PC-3 (cell line): Measurements from ENCODE around the gene FGGY. TPM values are rescaled to one million over a fixed set of nuclear protein-coding genes. Genes with fewer than 3 reads are reported as not detected.

Experiments
- ATAC-seq: fragments of 200-7000 bp; cut with Tn5 transposase; 2 replicates; pipeline ENCODE4 v1.9.1; 2020; ENCODE audit warnings: mild to moderate bottlenecking, moderate library complexity
- BruUV-seq: library from RNA; stranded (reverse); fragments of 400-500 nt; replicated peaks from 2 replicates; lab custom pipeline; 2021; lab: Mats Ljungman, UMichigan
- CTCF ChIA-PET: fragments of 300-600 bp; sonication (Branson Sonifier 250); formaldehyde crosslinking; loops from one replicate; lab custom pipeline; 2022; ENCODE audit warnings: antibody characterized with exemption; lab: Charles Lee
- POLR2A ChIA-PET: fragments of 300-600 bp; sonication (Branson Sonifier 250); formaldehyde crosslinking; loops from one replicate; lab custom pipeline; 2022; ENCODE audit warnings: antibody characterized with exemption; ENCODE audit not compliant: unreplicated experiment; lab: Charles Lee
- DNase-seq: peaks from one replicate; pipeline ENCODE4 v3.0.0-alpha.2; 2015
- H2AFZ ChIP-seq: fragments of 300-600 bp; sonication (generic); 2 replicates; pipeline ENCODE4 v1.6.0; 2016; ENCODE audit warnings: antibody characterized with exemption, low read length
- H3F3A ChIP-seq: fragments of 300-600 bp; sonication (generic); one replicate; pipeline ENCODE4 v1.6.0; 2017; ENCODE audit warnings: antibody characterized with exemption, low read length, control low read depth, mild to moderate bottlenecking; ENCODE audit not compliant: unreplicated experiment
- H3K27ac ChIP-seq: fragments of 300-600 bp; sonication (generic); 2 replicates; pipeline ENCODE4 v1.5.1; 2016; ENCODE audit warnings: mild to moderate bottlenecking, low read length
- H3K27me3 ChIP-seq: fragments of 300-600 bp; sonication (generic); 2 replicates; pipeline ENCODE4 v1.6.1; 2016; ENCODE audit warnings: low read length, mixed read lengths
- H3K36me3 ChIP-seq: fragments of 300-600 bp; sonication (generic); 2 replicates; pipeline ENCODE4 v1.6.1; 2016; ENCODE audit warnings: low read depth, mixed run types, low read length, mixed read lengths
- H3K4me1 ChIP-seq: fragments of 300-600 bp; sonication (generic); 2 replicates; pipeline ENCODE4 v1.5.1; 2016; ENCODE audit warnings: low read length; ENCODE audit not compliant: insufficient read depth
- H3K4me2 ChIP-seq: fragments of 300-600 bp; sonication (generic); 2 replicates; pipeline ENCODE4 v1.6.0; 2016; ENCODE audit warnings: low read length
- H3K4me3 ChIP-seq: fragments of 300-600 bp; sonication (generic); 2 replicates; pipeline ENCODE4 v1.5.1; 2016; ENCODE audit warnings: mild to moderate bottlenecking, low read length, mixed read lengths
- H3K79me2 ChIP-seq: fragments of 300-600 bp; sonication (generic); 2 replicates; pipeline ENCODE4 v1.6.1; 2017; ENCODE audit warnings: low read length, mixed read lengths
- H3K9ac ChIP-seq: fragments of 300-600 bp; sonication (generic); 2 replicates; pipeline ENCODE4 v1.6.0; 2016; ENCODE audit warnings: mild to moderate bottlenecking, low read length
- H3K9me2 ChIP-seq: fragments of 300-600 bp; sonication (generic); replicated peaks from 2 replicates; pipeline ENCODE4 v1.6.1; 2016; ENCODE audit warnings: mixed run types, low read length, mixed read lengths
- H3K9me3 ChIP-seq: fragments of 300-600 bp; sonication (generic); 2 replicates; pipeline ENCODE4 v1.6.1; 2016; ENCODE audit warnings: low read length, mixed read lengths
- H4K20me1 ChIP-seq: fragments of 300-600 bp; sonication (generic); 2 replicates; pipeline ENCODE4 v1.6.1; 2016; ENCODE audit warnings: low read length, mixed read lengths
- EZH2 ChIP-seq: fragments of 300-600 bp; sonication (generic); IDR thresholded peaks from one replicate; pipeline ENCODE4 v1.6.1; 2017; ENCODE audit warnings: antibody characterized with exemption, mild to moderate bottlenecking, low read length; ENCODE audit not compliant: unreplicated experiment
- EZH2phosphoT487 ChIP-seq: fragments of 300-600 bp; sonication (generic); IDR thresholded peaks from 2 replicates; pipeline ENCODE4 v1.6.1; 2018; ENCODE audit warnings: mild to moderate bottlenecking, antibody characterized with exemption, low read length, borderline replicate concordance
- intact Hi-C: fragments of 100-400 bp; cut with micrococcal nuclease; formaldehyde crosslinking; loops from 2 replicates; pipeline ENCODE4 v1.9.0; 2023
- total RNA-seq: library from RNA; depleted of rRNA; stranded (reverse); fragments of >200 nt; gene quantifications from 2 replicates; pipeline ENCODE4 v1.2.3, GENCODE V29; 2014
- TF ChIP-seq, protein P1 (sequence below): fragments of 300-600 bp; sonication (generic); conservative IDR thresholded peaks from 2 replicates; pipeline ENCODE4 v1.5.1; 2017; ENCODE audit warnings: antibody characterized with exemption, low read depth, mild to moderate bottlenecking, low read length

Gene FGGY
- total RNA-seq, 1 experiment from 2014 or later = 7.4 TPM

DNA sequence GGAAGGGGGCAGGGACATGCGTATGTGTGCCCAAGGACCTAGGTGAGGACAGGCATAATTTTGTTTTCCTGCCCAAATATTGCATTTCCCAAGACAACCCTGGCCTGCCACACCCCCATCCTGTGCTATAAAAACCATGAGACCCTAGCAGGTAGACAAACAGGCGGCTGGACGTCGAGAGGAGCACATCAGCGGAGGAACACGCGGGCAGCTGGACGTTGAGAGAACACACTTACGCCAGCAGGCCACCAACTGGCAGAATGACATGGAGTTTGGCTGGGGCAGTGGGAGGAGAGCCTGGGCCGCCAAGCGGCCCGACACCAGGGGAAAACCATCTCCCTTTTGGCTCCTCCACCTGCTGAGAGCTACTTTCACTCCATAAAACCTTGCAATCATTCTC is 3.0 kb upstream of the FGGY start:
- Histone ChIP-seq H3K9ac (no peak overlapping the region), H3K9me3 (no peaks in the 10 kb centered on the region), H4K20me1 (no peaks in the 10 kb centered on the region), H3K36me3 (no peaks in the 10 kb centered on the region), H3K4me2 (no peak overlapping the region), H3K4me1 (peaks cover 25% of the 10 kb centered on the region), H2AFZ (no peak overlapping the region), H3F3A (no peaks in the 10 kb centered on the region), H3K9me2 (no peaks in the 10 kb centered on the region), H3K79me2 (peaks cover 7% of the 10 kb centered on the region), H3K27me3 (no peaks in the 10 kb centered on the region), H3K4me3 (no peak overlapping the region), H3K27ac (no peak overlapping the region)
- ChIA-PET CTCF (no interaction called here), POLR2A (no interaction called here)
- DNase-seq (no peak), ATAC-seq (no peak)
- no TSS peak for BruUV-seq
- intact Hi-C loops = no loop called here
- TF ChIP-seq EZH2 = no peak
- TF ChIP-seq, protein P1, sequence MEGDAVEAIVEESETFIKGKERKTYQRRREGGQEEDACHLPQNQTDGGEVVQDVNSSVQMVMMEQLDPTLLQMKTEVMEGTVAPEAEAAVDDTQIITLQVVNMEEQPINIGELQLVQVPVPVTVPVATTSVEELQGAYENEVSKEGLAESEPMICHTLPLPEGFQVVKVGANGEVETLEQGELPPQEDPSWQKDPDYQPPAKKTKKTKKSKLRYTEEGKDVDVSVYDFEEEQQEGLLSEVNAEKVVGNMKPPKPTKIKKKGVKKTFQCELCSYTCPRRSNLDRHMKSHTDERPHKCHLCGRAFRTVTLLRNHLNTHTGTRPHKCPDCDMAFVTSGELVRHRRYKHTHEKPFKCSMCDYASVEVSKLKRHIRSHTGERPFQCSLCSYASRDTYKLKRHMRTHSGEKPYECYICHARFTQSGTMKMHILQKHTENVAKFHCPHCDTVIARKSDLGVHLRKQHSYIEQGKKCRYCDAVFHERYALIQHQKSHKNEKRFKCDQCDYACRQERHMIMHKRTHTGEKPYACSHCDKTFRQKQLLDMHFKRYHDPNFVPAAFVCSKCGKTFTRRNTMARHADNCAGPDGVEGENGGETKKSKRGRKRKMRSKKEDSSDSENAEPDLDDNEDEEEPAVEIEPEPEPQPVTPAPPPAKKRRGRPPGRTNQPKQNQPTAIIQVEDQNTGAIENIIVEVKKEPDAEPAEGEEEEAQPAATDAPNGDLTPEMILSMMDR = no peak
- no peak for TF ChIP-seq EZH2phosphoT487

DNA sequence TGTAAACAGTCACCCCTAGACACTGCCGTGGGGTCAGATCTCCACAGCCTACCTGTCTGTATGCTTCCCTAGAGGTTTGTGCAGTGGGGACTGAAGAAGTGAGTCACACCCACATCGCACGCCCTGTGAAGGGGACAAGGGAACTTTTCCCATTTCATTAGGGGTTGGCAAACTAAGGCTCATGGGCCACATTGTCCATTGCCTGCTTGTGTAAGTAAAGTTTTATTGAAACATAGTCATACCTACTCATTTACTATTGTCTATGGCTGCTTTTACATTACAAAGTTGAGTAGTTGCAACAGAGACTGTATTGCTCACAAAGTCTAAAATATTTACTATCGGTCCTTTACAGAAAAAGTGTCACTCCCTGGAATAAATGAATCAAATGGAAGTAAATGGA is 2.5 kb upstream of the FGGY start:
- H3K79me2 ChIP-seq = peaks cover 7% of the 10 kb centered on the region
- H3K4me1 ChIP-seq = peaks cover 30% of the 10 kb centered on the region
- no TSS peak for BruUV-seq
- ChIA-PET CTCF (no interaction called here), POLR2A (no interaction called here)
- no peaks in the 10 kb centered on the region for H3K27me3 ChIP-seq
- no peaks in the 10 kb centered on the region for H3F3A ChIP-seq
- ATAC-seq (no peak), DNase-seq (no peak)
- TF ChIP-seq EZH2phosphoT487 (no peak), EZH2 (no peak)
- TF ChIP-seq, protein P1 = no peak
- H3K36me3 ChIP-seq = no peaks in the 10 kb centered on the region
- no peak overlapping the region for H3K4me3 ChIP-seq
- intact Hi-C loops = no loop called here
- no peaks in the 10 kb centered on the region for H3K9me2 ChIP-seq
- H3K4me2 ChIP-seq = no peak overlapping the region
- no peaks in the 10 kb centered on the region for H3K9me3 ChIP-seq
- H3K27ac ChIP-seq = no peak overlapping the region
- no peak overlapping the region for H2AFZ ChIP-seq
- H3K9ac ChIP-seq = no peak overlapping the region
- no peaks in the 10 kb centered on the region for H4K20me1 ChIP-seq

DNA sequence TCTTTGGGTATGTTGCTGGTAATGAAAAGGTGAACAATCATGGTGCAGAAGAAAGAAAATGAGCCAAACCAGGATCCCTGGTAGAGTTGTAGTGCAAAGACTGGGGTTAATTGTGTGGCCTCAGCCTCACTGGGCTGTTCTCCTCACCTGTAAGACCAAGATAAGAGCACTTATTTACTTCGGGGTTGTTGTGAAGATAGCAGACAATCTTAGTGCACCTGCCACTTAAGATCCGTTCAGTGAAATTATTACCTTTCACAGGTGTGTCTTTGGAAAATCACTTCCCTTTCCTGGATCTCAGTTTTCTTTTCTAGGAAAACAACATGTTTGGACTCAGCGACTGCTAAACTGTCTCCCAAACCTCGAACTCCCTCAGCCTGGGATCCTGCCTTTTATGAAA is 1.3 kb upstream of the FGGY start:
- no peak for ATAC-seq
- DNase-seq = peak; percentile 14
- POLR2A ChIA-PET = interaction anchor here (0.6 kb wide), 2 partner anchors 384 to 389 kb away, joined by 3 read pairs; no protein-coding TSS in a partner anchor
- no peaks in the 10 kb centered on the region for H4K20me1 ChIP-seq
- H3K9me3 ChIP-seq = no peaks in the 10 kb centered on the region
- TF ChIP-seq, protein P1 = no peak
- TF ChIP-seq EZH2 = no peak
- TF ChIP-seq EZH2phosphoT487 = no peak
- peak overlapping the region; percentile 89 for H3K4me2 ChIP-seq
- CTCF ChIA-PET = no interaction called here
- peak overlapping the region; percentile 88 for H3K4me3 ChIP-seq
- peaks cover 30% of the 10 kb centered on the region for H3K4me1 ChIP-seq
- H3F3A ChIP-seq = no peaks in the 10 kb centered on the region
- no peaks in the 10 kb centered on the region for H3K36me3 ChIP-seq
- intact Hi-C loops = loop anchor here (1.0 to 5.0 kb wide), 9 partner anchors 131 to 511 kb away; partner anchors contain the start of gene JUN
- H3K27ac ChIP-seq = peak overlapping the region; percentile 76; the same call in 1 of the 2 replicates
- H2AFZ ChIP-seq = peak overlapping the region; percentile 97
- no peaks in the 10 kb centered on the region for H3K9me2 ChIP-seq
- H3K27me3 ChIP-seq = no peaks in the 10 kb centered on the region
- peaks cover 7% of the 10 kb centered on the region for H3K79me2 ChIP-seq
- peak overlapping the region; percentile 84 for H3K9ac ChIP-seq
- no TSS peak for BruUV-seq
